ENCODE measurements around the gene SLC5A9.

The SLC5A9 gene

GRCh38 chr1:48222501-48223242 is at the start of gene SLC5A9:
Gene SLC5A9 (plus strand): TSS chr1:48222716. CDS start chr1:48222737, 21 bp downstream.
- no peak for DNase-seq (ENCODE audit: low read depth, low spot score)
- TF ChIP-seq CTCF (IDR thresholded peaks at IDR 0.05; ENCODE audit: low read depth, low read length), result no peak
- in situ Hi-C loops (cut with HindIII; ENCODE audit: low sequenced_read_pairs), result no loop called here
- no peak within 1 kb of the TSS for H3K4me3 ChIP-seq (ENCODE audit: low read depth, low read length)

GRCh38 chr1:48175116-48175515 is 47.4 kb upstream of the SLC5A9 start:
- DNase-seq (ENCODE audit: low read depth, low spot score), result no peak

GRCh38 chr1:48177257-48177656 is 45.3 kb upstream of the SLC5A9 start:
- no peak overlapping the region for H3K4me3 ChIP-seq (ENCODE audit: low read depth, low read length)
- DNase-seq (ENCODE audit: low read depth, low spot score), result no peak
- no peak for TF ChIP-seq CTCF (IDR thresholded peaks at IDR 0.05; ENCODE audit: low read depth, low read length)
- in situ Hi-C loops (cut with HindIII; ENCODE audit: low sequenced_read_pairs), result no loop called here

More at GRCh38 chr1:48175116-48175515, 47.4 kb upstream of the SLC5A9 start:
- no peak overlapping the region for H3K4me3 ChIP-seq (ENCODE audit: low read depth, low read length)
- no peak for TF ChIP-seq CTCF (IDR thresholded peaks at IDR 0.05; ENCODE audit: low read depth, low read length)
- in situ Hi-C loops (cut with HindIII; ENCODE audit: low sequenced_read_pairs), result no loop called here

GRCh38 chr1:48181669-48182367 is 40.7 kb upstream of the SLC5A9 start:
- in situ Hi-C loops (cut with HindIII; ENCODE audit: low sequenced_read_pairs), result no loop called here
- DNase-seq (ENCODE audit: low read depth, low spot score), result no peak
- no peak for TF ChIP-seq CTCF (IDR thresholded peaks at IDR 0.05; ENCODE audit: low read depth, low read length)
- no peak overlapping the region for H3K4me3 ChIP-seq (ENCODE audit: low read depth, low read length)

GRCh38 chr1:48182439-48182838 is 40.1 kb upstream of the SLC5A9 start:
- in situ Hi-C loops (cut with HindIII; ENCODE audit: low sequenced_read_pairs), result no loop called here
- no peak for DNase-seq (ENCODE audit: low read depth, low spot score)
- no peak for TF ChIP-seq CTCF (IDR thresholded peaks at IDR 0.05; ENCODE audit: low read depth, low read length)
- H3K4me3 ChIP-seq (ENCODE audit: low read depth, low read length), result no peak overlapping the region

- DNase-seq (ENCODE audit: low read depth, low spot score), result no peak
- in situ Hi-C loops (cut with HindIII; ENCODE audit: low sequenced_read_pairs), result no loop called here
- H3K4me3 ChIP-seq (ENCODE audit: low read depth, low read length), result no peak overlapping the region
- no peak for TF ChIP-seq CTCF (IDR thresholded peaks at IDR 0.05; ENCODE audit: low read depth, low read length)
These were observed 36.1 kb upstream of the SLC5A9 start for GRCh38 chr1:48186306-48186839.
